T-helper 1 cell (primary cell): Measurements from ENCODE around the gene RPL32.
A peak's percentile ranks its signal among the peaks of the same experiment; 100 is the strongest.
"Not testable (repeated sequence)": the region's sequence is repeated elsewhere in the genome, so short reads cannot be mapped to it uniquely, and the experiment has no call there.

Experiments
- DNase-seq, 5 donors: peaks; one replicate each; pipeline ENCODE4 v3.0.0-alpha.2; 2012 to 2020

The RPL32 gene

GRCh38 chr3:12868039-12869034 lies 27.0 kb upstream of the RPL32 start:
- peak in 4 of 5 donors; percentile 35 to 57 (median 41) for DNase-seq

GRCh38 chr3:12866836-12867235 lies 25.5 kb upstream of the RPL32 start:
- DNase-seq: no peak

GRCh38 chr3:12865271-12865670 lies 23.9 kb upstream of the RPL32 start:
- no peak for DNase-seq

GRCh38 chr3:12862387-12862786 lies 21.0 kb upstream of the RPL32 start:
- no peak for DNase-seq

- no peak for DNase-seq
Observed at GRCh38 chr3:12861611-12862010, 20.2 kb upstream of the RPL32 start.

GRCh38 chr3:12859840-12860239 lies 18.5 kb upstream of the RPL32 start:
- no peak for DNase-seq

- DNase-seq: no peak
Observed at GRCh38 chr3:12856626-12857025, 15.3 kb upstream of the RPL32 start.

- no peak for DNase-seq
Observed at GRCh38 chr3:12854565-12854964, 13.2 kb upstream of the RPL32 start.

- DNase-seq: not testable (repeated sequence)
Observed at GRCh38 chr3:12853847-12854246, 12.5 kb upstream of the RPL32 start.

GRCh38 chr3:12852201-12852600 lies 10.8 kb upstream of the RPL32 start:
- DNase-seq: no peak

GRCh38 chr3:12845811-12846210 lies 4.4 kb upstream of the RPL32 start:
- DNase-seq: no peak

- no peak for DNase-seq
Observed at GRCh38 chr3:12842469-12842868, 1.1 kb upstream of the RPL32 start.

- DNase-seq: no peak
Observed at GRCh38 chr3:12841970-12842328, 584 bp upstream of the RPL32 start.

- DNase-seq: peak in 2 of 5 donors; percentile 25
Observed at GRCh38 chr3:12840591-12841148, 695 bp downstream of the RPL32 start.

GRCh38 chr3:12840148-12840547 lies 1.2 kb downstream of the RPL32 start:
- not testable (repeated sequence) for DNase-seq

GRCh38 chr3:12839156-12839946 lies 2.0 kb downstream of the RPL32 start:
- DNase-seq: no peak

GRCh38 chr3:12838179-12838965 lies 3.0 kb downstream of the RPL32 start:
- no peak for DNase-seq

GRCh38 chr3:12837295-12837986 lies 3.9 kb downstream of the RPL32 start:
- DNase-seq: no peak

GRCh38 chr3:12835052-12835665 lies 6.2 kb downstream of the RPL32 start:
- no peak for DNase-seq

GRCh38 chr3:12833222-12834161 lies 7.9 kb downstream of the RPL32 start:
- DNase-seq: no peak
